ENCODE measurements around the gene HSD3B1. TPM values are rescaled to one million over a fixed set of nuclear protein-coding genes. Genes with fewer than 3 reads are reported as not detected.
"Not testable (repeated sequence)": the region's sequence is repeated elsewhere in the genome, so short reads cannot be mapped to it uniquely, and the experiment has no call there.

The HSD3B1 gene
- polyA plus RNA-seq, 1 of the 3 experiments (the other 2 are of a cell fraction), result not detected

GRCh38 chr1:119554183-119554582 lies 47.2 kb downstream of the HSD3B1 start (continued):
- TF ChIP-seq PBX3 (IDR thresholded peaks at IDR 0.05) (no peak), TEAD4 (IDR thresholded peaks at IDR 0.05; ENCODE audit: borderline replicate concordance, insufficient read depth) (no peak), FOSL2 (IDR thresholded peaks at IDR 0.05; ENCODE audit: borderline replicate concordance, low read depth) (no peak), GATA2 (CRISPR knock-in tag; IDR thresholded peaks at IDR 0.05) (no peak), CHD2 (IDR thresholded peaks at IDR 0.05; ENCODE audit: low read length, partially characterized antibody) (no peak)

- Histone ChIP-seq H3K9me3 (no peaks in the 10 kb centered on the region), H3K36me3 (replicated peaks in 1 of 2; ENCODE audit: control insufficient read depth in 1 of 2, insufficient read depth in 2 of 2, low read length in 1 of 2) (no peaks in the 10 kb centered on the region), H3K9ac (no peak overlapping the region), H3K4me2 (no peak overlapping the region), H3K27me3 (ENCODE audit: insufficient read depth) (no peaks in the 10 kb centered on the region; the same call in 1 of the 2 replicates), H3F3A (replicated peaks; ENCODE audit: insufficient read depth) (no peaks in the 10 kb centered on the region), H3K27ac (ENCODE audit: low read depth in 2 of 2, low read length in 1 of 2) (no peak overlapping the region), H3K9me2 (no peaks in the 10 kb centered on the region), H2AFZ (ENCODE audit: low read depth) (no peak overlapping the region), H4K20me1 (ENCODE audit: insufficient read depth) (no peaks in the 10 kb centered on the region), H3K4me1 (ENCODE audit: control insufficient read depth in 1 of 2, insufficient read depth in 2 of 2, low read depth in 1 of 2, low read length in 1 of 2) (peaks cover 5 to 7% of the 10 kb centered on the region in 2 experiments; a peak in 2 of 4 replicates), H3K79me2 (ENCODE audit: insufficient read depth) (no peaks in the 10 kb centered on the region), H3K4me3 (ENCODE audit: low read depth in 2 of 2, low read length in 1 of 2) (no peak overlapping the region)
- TF ChIP-seq EP300 (IDR thresholded peaks at IDR 0.05; ENCODE audit: borderline replicate concordance in 1 of 2, low read depth in 1 of 2, low read length in 1 of 2), result no peak
- no peak for TF ChIP-seq NRF1 (IDR thresholded peaks at IDR 0.05; ENCODE audit: low read depth, low read length)
- TF ChIP-seq MEF2A (IDR thresholded peaks at IDR 0.05; ENCODE audit: borderline replicate concordance, low read depth), result no peak
- TF ChIP-seq POLR2AphosphoS5 (IDR thresholded peaks at IDR 0.05; ENCODE audit: low read depth, low read length), result no peak
- no peak for DNase-seq
- POLR2A ChIA-PET, result no interaction called here
- CTCF ChIA-PET, result no interaction called here
- WGBS (ENCODE audit: low lambda C conversion rate), result 23% methylated on average over 3 of the region's 3 CpGs
Observed at GRCh38 chr1:119556423-119556822, 49.4 kb downstream of the HSD3B1 start.

- H3K27me3 ChIP-seq (ENCODE audit: insufficient read depth), result not testable (repeated sequence)
Observed at GRCh38 chr1:119560402-119560801, 53.4 kb downstream of the HSD3B1 start.

GRCh38 chr1:119564548-119564947 lies 57.5 kb downstream of the HSD3B1 start:
- Histone ChIP-seq H3F3A (replicated peaks; ENCODE audit: insufficient read depth) (no peaks in the 10 kb centered on the region), H3K4me1 (ENCODE audit: control insufficient read depth in 1 of 2, insufficient read depth in 2 of 2, low read depth in 1 of 2, low read length in 1 of 2) (no peaks in the 10 kb centered on the region), H3K9me2 (no peaks in the 10 kb centered on the region), H4K20me1 (ENCODE audit: insufficient read depth) (no peaks in the 10 kb centered on the region), H3K79me2 (ENCODE audit: insufficient read depth) (no peaks in the 10 kb centered on the region), H3K4me2 (no peak overlapping the region), H3K36me3 (replicated peaks in 1 of 2; ENCODE audit: control insufficient read depth in 1 of 2, insufficient read depth in 2 of 2, low read length in 1 of 2) (no peaks in the 10 kb centered on the region), H3K4me3 (ENCODE audit: low read depth in 2 of 2, low read length in 1 of 2) (no peak overlapping the region), H3K9ac (no peak overlapping the region), H3K27me3 (ENCODE audit: insufficient read depth) (no peaks in the 10 kb centered on the region; the same call in 1 of the 2 replicates), H3K27ac (ENCODE audit: low read depth in 2 of 2, low read length in 1 of 2) (no peak overlapping the region), H3K9me3 (no peaks in the 10 kb centered on the region), H2AFZ (ENCODE audit: low read depth) (no peak overlapping the region)
- WGBS (ENCODE audit: low lambda C conversion rate), result 29% methylated on average over 3 of the region's 3 CpGs
- ChIA-PET CTCF (no interaction called here), POLR2A (no interaction called here)
- TF ChIP-seq FOXM1 (IDR thresholded peaks at IDR 0.05; ENCODE audit: low read depth) (no peak), CTCF (IDR thresholded peaks at IDR 0.05) (no peak), MAX (IDR thresholded peaks at IDR 0.05; ENCODE audit: low read depth) (no peak), TCF12 (IDR thresholded peaks at IDR 0.05) (no peak), CHD2 (IDR thresholded peaks at IDR 0.05; ENCODE audit: low read length, partially characterized antibody) (no peak), TAF1 (IDR thresholded peaks at IDR 0.05; ENCODE audit: borderline replicate concordance, low read depth, low read length) (no peak), RCOR1 (IDR thresholded peaks at IDR 0.05; ENCODE audit: low read length) (no peak), RXRA (IDR thresholded peaks at IDR 0.05; ENCODE audit: borderline replicate concordance, low read depth) (no peak), MXI1 (IDR thresholded peaks at IDR 0.05; ENCODE audit: low read depth, low read length) (no peak), FOSL2 (IDR thresholded peaks at IDR 0.05; ENCODE audit: borderline replicate concordance, low read depth) (no peak), SMC3 (IDR thresholded peaks at IDR 0.05; ENCODE audit: low read depth, low read length) (no peak), TEAD4 (IDR thresholded peaks at IDR 0.05; ENCODE audit: borderline replicate concordance, insufficient read depth) (no peak)
- no peak for DNase-seq

More at GRCh38 chr1:119560402-119560801, 53.4 kb downstream of the HSD3B1 start:
- H3K27ac ChIP-seq (ENCODE audit: low read depth in 2 of 2, low read length in 1 of 2); H2AFZ ChIP-seq (ENCODE audit: low read depth); H3K9me3 ChIP-seq; CTCF ChIA-PET; H3F3A ChIP-seq (replicated peaks; ENCODE audit: insufficient read depth); H4K20me1 ChIP-seq (ENCODE audit: insufficient read depth); H3K4me1 ChIP-seq (ENCODE audit: control insufficient read depth in 1 of 2, insufficient read depth in 2 of 2, low read depth in 1 of 2, low read length in 1 of 2); DNase-seq; H3K4me2 ChIP-seq; H3K79me2 ChIP-seq (ENCODE audit: insufficient read depth); H3K4me3 ChIP-seq (ENCODE audit: low read depth in 2 of 2, low read length in 1 of 2); POLR2A ChIA-PET; H3K36me3 ChIP-seq (replicated peaks in 1 of 2; ENCODE audit: control insufficient read depth in 1 of 2, insufficient read depth in 2 of 2, low read length in 1 of 2); H3K9me2 ChIP-seq; H3K9ac ChIP-seq: not testable (repeated sequence)
- 27% methylated on average over 3 of the region's 3 CpGs for WGBS (ENCODE audit: low lambda C conversion rate)
